GM11168 (cell line): ENCODE measurements around the gene USP14.

Experiments used
- in situ Hi-C: fragments of 300-500 bp; cut with MboI; formaldehyde crosslinking; loops from one replicate; pipeline ENCODE4 v1.12.0; 2022; ENCODE audit warnings: low sequenced_read_pairs; ENCODE audit not compliant: unreplicated experiment

Gene USP14

GRCh38 chr18:220708-221107 is 62.4 kb downstream of the USP14 start:
- in situ Hi-C loops = no loop called here

GRCh38 chr18:225745-226144 is 67.4 kb downstream of the USP14 start:
- in situ Hi-C loops = no loop called here

GRCh38 chr18:227374-227773 is 69.0 kb downstream of the USP14 start:
- in situ Hi-C loops = no loop called here

GRCh38 chr18:227902-228301 is 69.5 kb downstream of the USP14 start:
- in situ Hi-C loops = no loop called here

GRCh38 chr18:228586-228985 is 70.2 kb downstream of the USP14 start:
- in situ Hi-C loops = no loop called here

GRCh38 chr18:231563-231962 is 73.2 kb downstream of the USP14 start:
- in situ Hi-C loops = no loop called here

GRCh38 chr18:240175-240574 is 81.8 kb downstream of the USP14 start:
- in situ Hi-C loops = no loop called here

GRCh38 chr18:245282-245847 is 87.0 kb downstream of the USP14 start:
- in situ Hi-C loops = no loop called here

GRCh38 chr18:248053-248452 is 89.7 kb downstream of the USP14 start:
- in situ Hi-C loops = no loop called here

GRCh38 chr18:250685-251084 is 92.3 kb downstream of the USP14 start:
- in situ Hi-C loops = no loop called here

- in situ Hi-C loops = no loop called here
Measured at GRCh38 chr18:251572-251971, 93.2 kb downstream of the USP14 start.

GRCh38 chr18:253121-253520 is 94.8 kb downstream of the USP14 start:
- in situ Hi-C loops = no loop called here

- in situ Hi-C loops = no loop called here
Measured at GRCh38 chr18:255171-255570, 96.8 kb downstream of the USP14 start.

- in situ Hi-C loops = no loop called here
Measured at GRCh38 chr18:260547-260946, 102.2 kb downstream of the USP14 start.

GRCh38 chr18:261398-262073 is 103.2 kb downstream of the USP14 start:
- in situ Hi-C loops = no loop called here
